GM20431 (cell line): ENCODE measurements around the gene GMPPA.

Source experiments
- in situ Hi-C: fragments of 300-500 bp; cut with MseI, MboI; formaldehyde crosslinking; loops from one replicate; pipeline ENCODE4 v1.15.0; 2020; ENCODE audit warnings: low sequenced_read_pairs; ENCODE audit not compliant: unreplicated experiment

GMPPA gene

GRCh38 chr2:219551441-219552381, 53.0 kb downstream of the GMPPA start:
- in situ Hi-C loops: no loop called here

- in situ Hi-C loops: no loop called here
Measured at GRCh38 chr2:219552382-219553167, 53.9 kb downstream of the GMPPA start.

- in situ Hi-C loops: no loop called here
Measured at GRCh38 chr2:219553168-219553417, 54.4 kb downstream of the GMPPA start.

- in situ Hi-C loops: no loop called here
Measured at GRCh38 chr2:219553463-219553963, 54.8 kb downstream of the GMPPA start.

GRCh38 chr2:219554350-219554749, 55.7 kb downstream of the GMPPA start:
- in situ Hi-C loops: no loop called here

GRCh38 chr2:219555956-219556355, 57.3 kb downstream of the GMPPA start:
- in situ Hi-C loops: no loop called here

GRCh38 chr2:219556413-219556812, 57.7 kb downstream of the GMPPA start:
- in situ Hi-C loops: no loop called here
